CD4-positive, alpha-beta T cell treated with Interleukin-15 for 1 hour (primary cell): ENCODE measurements around the gene SLC15A1.

ENCODE experiments used
- DNase-seq: peaks from one replicate; pipeline ENCODE4 v3.0.0-alpha.2; 2020

Gene SLC15A1

DNA sequence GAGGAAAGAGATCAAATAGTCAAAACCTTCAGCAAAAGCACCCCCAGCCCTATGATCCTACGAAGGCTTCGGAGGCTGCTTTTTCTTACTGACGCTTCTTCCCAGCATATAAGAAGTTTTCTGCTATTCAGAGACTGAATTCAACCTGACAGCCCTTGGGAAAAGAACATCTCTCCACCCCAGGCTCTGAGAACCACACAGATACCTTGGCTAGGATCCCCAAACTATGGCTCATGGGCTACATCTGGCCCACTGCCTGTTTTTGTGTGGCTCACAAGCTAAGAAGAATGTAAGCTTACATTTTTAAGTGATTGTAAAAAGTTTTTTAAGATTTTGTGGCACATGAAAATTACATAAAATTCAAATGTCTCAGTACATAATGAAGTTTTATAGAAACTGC is 3.0 kb downstream of the SLC15A1 start:
- no peak for DNase-seq

DNA sequence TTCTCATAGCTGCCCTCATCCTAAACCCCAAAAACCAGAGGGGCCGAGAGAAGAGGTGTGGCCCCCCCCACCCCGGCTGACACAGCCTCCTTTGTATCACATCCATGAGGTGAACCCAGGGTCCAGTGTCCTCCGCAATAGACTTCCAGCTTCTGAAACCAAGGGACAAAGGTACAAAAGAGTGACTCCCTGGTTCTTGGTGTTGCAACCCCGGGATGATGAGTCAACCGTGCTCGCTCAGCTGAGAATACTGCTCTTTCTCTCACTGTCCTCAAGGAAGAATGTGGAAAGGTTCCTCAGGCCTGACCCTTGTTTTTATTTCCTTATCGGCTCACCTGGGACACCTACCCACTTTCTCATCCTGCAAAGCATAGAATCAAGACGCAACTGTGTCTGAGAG is 5.5 kb downstream of the SLC15A1 start:
- no peak for DNase-seq

DNA sequence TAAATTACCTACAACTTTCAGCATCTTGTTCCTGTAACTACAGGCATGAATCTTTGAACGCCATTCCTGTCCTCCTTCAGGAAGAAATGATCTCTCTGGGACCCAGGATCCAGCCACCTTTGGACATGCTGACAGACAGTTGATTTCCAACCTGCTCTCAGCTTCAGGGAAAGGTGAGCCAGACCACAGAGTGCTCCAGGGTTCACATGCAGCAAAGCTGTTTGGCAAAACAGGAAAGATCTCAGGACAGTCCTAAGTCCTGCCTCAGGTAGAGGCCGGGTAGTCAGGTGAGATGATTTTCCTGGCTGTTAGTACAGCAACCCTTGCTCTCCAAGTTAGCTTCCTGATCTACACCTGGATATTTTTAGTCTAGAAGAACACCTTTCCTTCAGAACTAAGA is 9.1 kb downstream of the SLC15A1 start:
- DNase-seq: no peak

DNA sequence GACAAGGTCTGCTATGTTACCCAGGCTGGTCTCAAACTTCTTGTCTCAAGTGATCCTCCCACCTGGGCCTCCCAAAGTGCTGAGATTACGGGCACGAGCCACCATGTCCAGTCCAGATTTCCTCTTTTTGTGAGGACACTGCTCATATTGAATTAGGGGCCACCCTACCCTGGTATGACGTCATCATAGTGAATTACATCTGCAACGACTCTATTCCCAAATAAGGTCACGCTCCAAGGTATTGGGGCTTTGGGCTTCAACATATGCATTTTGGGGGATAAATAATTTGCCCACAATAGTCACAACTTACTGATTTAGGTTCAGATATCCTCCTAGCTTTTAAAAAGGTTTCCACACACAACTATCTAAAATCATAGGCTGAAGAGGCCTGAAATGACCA is 9.5 kb downstream of the SLC15A1 start:
- no peak for DNase-seq

GRCh38 chr13:98741741-98742435 is 10.6 kb downstream of the SLC15A1 start:
- DNase-seq: no peak

DNA sequence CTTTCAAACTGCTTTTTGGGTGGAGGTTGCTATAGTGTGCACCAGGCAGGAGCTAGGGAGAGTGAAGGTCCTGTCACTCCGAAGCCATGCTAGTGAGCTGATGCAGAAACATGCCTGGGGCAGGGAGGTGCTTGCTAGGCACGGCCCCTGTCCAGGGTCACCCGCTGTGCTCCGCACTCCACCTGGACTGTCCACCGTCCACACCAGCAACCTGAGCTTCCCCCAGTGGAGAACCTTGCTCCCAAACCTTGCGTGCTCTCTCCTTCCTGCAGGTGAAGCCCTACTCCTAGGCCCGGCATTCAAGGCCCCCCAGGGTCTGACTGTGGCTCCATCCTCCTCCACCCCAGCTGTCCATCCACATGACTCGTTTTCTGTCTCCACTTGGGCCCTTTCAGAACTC is 12.3 kb downstream of the SLC15A1 start:
- DNase-seq: no peak

GRCh38 chr13:98738993-98739392 is 13.5 kb downstream of the SLC15A1 start:
- DNase-seq: no peak

- DNase-seq: no peak
Observed at GRCh38 chr13:98738213-98738612, 14.3 kb downstream of the SLC15A1 start.

GRCh38 chr13:98731925-98732324 is 20.5 kb downstream of the SLC15A1 start:
- no peak for DNase-seq

DNA sequence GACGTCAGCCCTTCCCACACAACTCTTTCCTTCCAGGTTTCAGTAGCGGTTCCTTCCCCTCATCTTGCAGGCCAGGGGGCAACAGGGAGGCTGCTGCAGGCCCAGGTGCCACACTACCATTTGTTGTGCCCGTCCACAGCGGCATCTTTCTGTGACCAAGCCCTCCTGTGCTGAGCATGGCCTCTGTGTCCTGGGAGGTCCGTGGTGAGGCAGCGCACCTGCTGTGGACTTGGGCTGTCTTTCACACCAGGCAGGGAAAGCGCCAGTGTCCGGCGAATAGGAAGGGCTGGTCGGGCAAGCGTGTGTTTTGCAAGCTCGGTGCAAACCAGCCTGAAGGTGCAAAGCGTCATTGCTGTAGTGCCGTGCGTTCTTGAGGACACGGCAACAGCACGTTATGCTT is 21.4 kb downstream of the SLC15A1 start:
- no peak for DNase-seq

- DNase-seq: no peak
Observed at GRCh38 chr13:98730441-98730840, 22.0 kb downstream of the SLC15A1 start.

GRCh38 chr13:98729658-98730057 is 22.8 kb downstream of the SLC15A1 start:
- DNase-seq: no peak

DNA sequence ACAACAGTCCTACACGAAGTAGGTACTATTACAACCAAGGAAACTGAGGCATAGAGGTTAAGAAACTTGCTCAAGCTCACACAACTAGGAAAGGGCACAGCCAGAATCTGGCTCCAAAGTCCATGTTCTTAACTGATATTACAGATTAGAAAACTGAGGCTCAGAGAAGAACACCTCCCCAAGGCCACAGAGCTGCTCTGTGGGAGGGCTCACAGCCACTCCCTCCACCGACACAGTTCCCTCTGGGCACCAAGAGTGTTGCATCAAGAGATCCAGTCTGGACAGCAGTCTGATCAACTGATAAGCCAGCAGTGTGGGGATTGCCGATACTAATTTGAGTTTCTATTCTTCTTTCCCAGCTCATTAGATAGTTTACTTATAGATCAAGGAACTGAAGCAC is 29.5 kb downstream of the SLC15A1 start:
- DNase-seq: no peak

- DNase-seq: no peak
Observed at GRCh38 chr13:98721825-98722510, 30.5 kb downstream of the SLC15A1 start.

DNA sequence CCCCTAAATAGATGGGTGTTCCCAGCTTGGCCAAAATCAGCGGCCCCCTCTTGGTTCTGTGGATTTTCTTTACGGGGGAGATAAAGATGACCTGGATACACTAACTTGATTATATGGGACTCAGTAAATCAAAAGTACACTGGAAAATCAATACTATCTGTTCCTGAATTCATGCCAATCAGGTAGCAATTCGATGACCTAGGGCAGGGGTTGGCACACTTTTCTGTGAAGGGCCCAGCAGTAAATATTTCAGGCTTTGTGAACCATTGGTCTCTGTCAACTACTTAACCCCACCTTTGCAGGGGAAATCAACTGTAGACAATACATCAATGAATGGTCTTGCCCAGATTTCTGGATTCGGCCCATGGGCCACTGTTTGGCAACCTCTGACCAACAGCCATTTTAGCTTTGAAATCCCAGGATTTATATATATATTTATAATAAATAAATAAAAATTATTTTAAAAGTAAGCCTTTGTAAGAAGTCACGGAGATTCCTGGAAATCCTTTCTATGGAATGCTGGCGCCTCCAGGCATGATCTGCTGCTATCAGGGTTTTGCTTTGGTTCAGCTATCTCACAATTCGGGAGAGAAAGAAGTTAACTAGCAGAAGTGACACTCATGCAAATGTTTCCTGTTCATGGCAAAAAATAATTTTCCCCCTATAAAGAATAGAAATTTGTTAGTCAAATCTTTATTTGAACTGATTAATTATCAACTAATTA is 32.8 kb downstream of the SLC15A1 start:
- DNase-seq: no peak

DNA sequence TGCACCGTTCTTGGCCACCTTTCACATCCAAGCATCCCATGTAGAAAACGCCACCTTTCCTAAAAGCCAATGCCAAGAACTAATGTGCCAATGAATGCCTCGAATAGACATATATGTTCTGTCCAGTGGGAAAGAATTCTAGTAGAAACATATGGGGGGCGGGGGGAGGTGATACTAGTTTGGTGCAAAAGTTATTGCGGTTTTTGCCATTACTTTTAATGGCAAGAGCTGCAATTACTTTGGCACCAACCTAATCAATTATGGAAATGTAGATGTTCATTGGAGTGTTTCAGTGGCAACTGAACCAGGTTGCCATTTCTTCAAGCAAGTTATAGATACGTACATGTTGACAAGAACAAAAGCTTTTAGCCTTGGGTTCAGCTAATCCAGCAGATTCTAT is 34.6 kb downstream of the SLC15A1 start:
- no peak for DNase-seq

- no peak for DNase-seq
Observed at GRCh38 chr13:98717256-98717655, 35.2 kb downstream of the SLC15A1 start.

GRCh38 chr13:98710521-98710920 is 42.0 kb downstream of the SLC15A1 start:
- no peak for DNase-seq

GRCh38 chr13:98707281-98707999 is 45.0 kb downstream of the SLC15A1 start:
- no peak for DNase-seq

- DNase-seq: no peak
Observed at GRCh38 chr13:98706446-98707110, 45.9 kb downstream of the SLC15A1 start.

DNA sequence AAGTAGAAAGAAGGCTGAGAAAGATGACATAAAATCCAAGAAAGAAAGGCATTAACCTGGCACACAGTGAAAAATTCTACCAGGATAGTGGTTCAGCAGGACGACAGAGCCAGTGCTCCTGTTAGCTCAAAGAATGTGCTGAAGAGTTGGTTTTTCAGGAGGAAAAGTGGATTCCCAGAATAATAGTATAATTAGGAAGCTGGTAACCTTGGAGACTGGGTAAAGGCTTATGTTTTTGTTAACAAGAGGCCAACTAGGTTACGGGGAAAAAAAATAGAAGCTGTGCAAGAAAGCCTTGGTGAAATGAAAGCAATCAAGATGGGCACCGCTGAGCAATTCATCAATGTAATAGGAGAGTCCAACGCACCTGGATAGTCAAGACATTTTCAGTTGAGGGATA is 54.7 kb downstream of the SLC15A1 start:
- DNase-seq: no peak

GRCh38 chr13:98693756-98694155 is 58.7 kb downstream of the SLC15A1 start:
- DNase-seq: no peak

- no peak for DNase-seq
Observed at GRCh38 chr13:98691360-98691759, 61.1 kb downstream of the SLC15A1 start.
